Lower lobe of right lung (tissue), 2 donors: ENCODE data around the gene CUX1. TPM values are rescaled to one million over a fixed set of nuclear protein-coding genes. Genes with fewer than 3 reads are reported as not detected.

Source experiments
- ATAC-seq, 2 donors: fragments of 200-7000 bp; cut with Tn5 transposase; one replicate each; pipeline ENCODE4 v1.9.1; 2020 to 2022; ENCODE audit warnings: mild to moderate bottlenecking in 2 of 2, moderate library complexity in 2 of 2
- DNase-seq: peaks from one replicate; pipeline ENCODE4 v3.0.0-alpha.2; 2020
- H3K27ac ChIP-seq: fragments of 200-600 bp; one replicate; pipeline ENCODE4 v1.8.0; 2022
- H3K27me3 ChIP-seq: fragments of 200-600 bp; one replicate; pipeline ENCODE4 v1.8.0; 2022; ENCODE audit warnings: low read depth
- H3K36me3 ChIP-seq: fragments of 200-600 bp; one replicate; pipeline ENCODE4 v1.8.0; 2022; ENCODE audit warnings: mild to moderate bottlenecking
- H3K4me1 ChIP-seq: fragments of 200-600 bp; one replicate; pipeline ENCODE4 v1.8.0; 2022
- H3K4me3 ChIP-seq: fragments of 200-600 bp; one replicate; pipeline ENCODE4 v1.8.0; 2022; ENCODE audit warnings: mild to moderate bottlenecking
- H3K9me3 ChIP-seq: fragments of 200-600 bp; one replicate; pipeline ENCODE4 v1.8.0; 2022
- CTCF ChIP-seq: fragments of 200-600 bp; IDR thresholded peaks from one replicate; pipeline ENCODE4 v1.8.0; 2022; ENCODE audit warnings: antibody characterized with exemption, mild to moderate bottlenecking
- intact Hi-C: fragments of 100-400 bp; cut with DNase I; formaldehyde crosslinking; loops from one replicate; pipeline ENCODE4 v1.11.0; 2022
- total RNA-seq: library from RNA; stranded (reverse); fragmentation: NEBNext Ultra II Directional; extraction: Animal tissue kit (Norgen Biotek cat#: 25700); gene quantifications from one replicate; pipeline ENCODE4 v1.2.1, GENCODE V29; 2021
- donor health status: DM: no; HTN: yes; CAD: no; lungs with severe emphysema.

The CUX1 gene
- total RNA-seq, 1 donor from 2014 or later, result 118 TPM

- no peaks in the 10 kb centered on the region for H3K9me3 ChIP-seq
- no peaks in the 10 kb centered on the region for H3K36me3 ChIP-seq
- H3K4me3 ChIP-seq, result no peak overlapping the region
- no peak for TF ChIP-seq CTCF
- H3K4me1 ChIP-seq, result peaks cover 24% of the 10 kb centered on the region
- intact Hi-C loops, result no loop called here
- ATAC-seq, result no peak
- no peak for DNase-seq
- H3K27ac ChIP-seq, result no peak overlapping the region
- H3K27me3 ChIP-seq, result no peaks in the 10 kb centered on the region
Measured at GRCh38 chr7:102282465-102283362, 465.3 kb downstream of the CUX1 start.

GRCh38 chr7:102283477-102284189 is 466.2 kb downstream of the CUX1 start:
- Histone ChIP-seq H3K9me3 (no peaks in the 10 kb centered on the region), H3K4me1 (peaks cover 33% of the 10 kb centered on the region), H3K27me3 (no peaks in the 10 kb centered on the region), H3K36me3 (no peaks in the 10 kb centered on the region), H3K4me3 (no peak overlapping the region), H3K27ac (no peak overlapping the region)
- intact Hi-C loops, result no loop called here
- TF ChIP-seq CTCF, result no peak
- no peak for ATAC-seq
- DNase-seq, result no peak

DNA sequence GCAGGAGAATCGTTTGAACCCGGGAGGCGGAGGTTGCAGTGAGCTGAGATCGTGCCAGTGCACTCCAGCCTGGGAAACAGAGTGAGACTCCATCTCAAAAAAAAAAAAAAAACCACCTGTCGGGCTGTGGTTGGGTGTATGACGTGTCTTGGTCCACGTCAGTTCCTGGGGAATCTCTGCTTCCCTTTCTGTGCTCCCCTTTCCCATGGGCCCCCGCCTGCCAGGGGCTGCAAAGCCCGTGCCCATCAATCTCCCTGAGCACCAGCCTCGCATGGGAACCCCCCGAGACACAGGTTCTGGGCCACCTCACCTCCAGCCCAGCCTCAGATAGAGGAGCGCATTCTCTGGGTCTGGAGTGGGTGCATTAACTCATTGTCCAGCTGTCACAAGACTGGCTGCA is 467.0 kb downstream of the CUX1 start:
- no peak overlapping the region for H3K4me3 ChIP-seq
- peaks cover 38% of the 10 kb centered on the region for H3K4me1 ChIP-seq
- intact Hi-C loops, result no loop called here
- DNase-seq, result no peak
- no peak for ATAC-seq
- no peak overlapping the region for H3K27ac ChIP-seq
- H3K9me3 ChIP-seq, result no peaks in the 10 kb centered on the region
- H3K27me3 ChIP-seq, result no peaks in the 10 kb centered on the region
- H3K36me3 ChIP-seq, result no peaks in the 10 kb centered on the region
- TF ChIP-seq CTCF, result no peak

GRCh38 chr7:102284891-102285539 is 467.6 kb downstream of the CUX1 start:
- peak in 1 of 2 donors; percentile 9 for ATAC-seq
- Histone ChIP-seq H3K36me3 (no peaks in the 10 kb centered on the region), H3K9me3 (no peaks in the 10 kb centered on the region), H3K4me1 (peaks cover 34% of the 10 kb centered on the region), H3K27ac (peak overlapping the region; percentile 96), H3K27me3 (no peaks in the 10 kb centered on the region), H3K4me3 (peak overlapping the region; percentile 81)
- DNase-seq, result peak; percentile 89
- no peak for TF ChIP-seq CTCF
- intact Hi-C loops, result no loop called here

DNA sequence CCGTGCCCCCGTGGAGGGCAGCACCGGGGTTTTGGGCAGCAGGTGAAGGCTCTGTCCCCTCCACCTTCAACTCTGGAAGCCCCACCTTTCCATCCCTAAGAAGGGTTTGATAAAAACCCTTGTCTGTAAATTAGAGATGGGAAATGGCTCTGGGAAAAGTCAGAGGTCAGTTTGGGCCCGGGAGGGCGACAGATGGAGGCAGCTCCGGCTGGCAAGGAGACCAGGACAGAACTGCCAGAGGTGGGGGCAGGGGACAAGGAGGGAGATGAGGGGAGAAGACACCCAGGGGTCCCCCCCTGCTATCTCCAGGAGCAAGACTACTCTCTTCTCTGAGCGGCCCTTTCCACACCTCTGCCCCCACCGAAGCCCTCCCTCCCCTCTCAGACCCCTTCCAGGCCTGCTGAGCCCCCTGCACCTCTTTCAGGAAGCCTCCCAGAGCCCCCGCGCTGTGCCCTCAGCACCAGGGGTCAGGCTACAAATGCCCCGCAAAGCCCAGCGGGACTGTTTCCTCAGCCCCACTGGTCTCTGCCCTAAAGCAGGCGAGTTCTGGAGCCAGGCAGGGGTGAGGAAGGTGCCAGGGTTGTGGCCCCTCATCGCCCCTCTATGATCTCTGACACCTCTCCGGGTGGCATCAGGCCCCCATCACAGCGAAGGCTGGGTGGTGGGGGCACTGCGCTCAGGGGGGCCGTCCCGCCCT is 468.3 kb downstream of the CUX1 start:
- DNase-seq (no peak), ATAC-seq (peak in 1 of 2 donors; percentile 15)
- Histone ChIP-seq H3K27me3 (no peaks in the 10 kb centered on the region), H3K4me3 (peak overlapping the region; percentile 81), H3K36me3 (no peaks in the 10 kb centered on the region), H3K4me1 (peaks cover 34% of the 10 kb centered on the region), H3K27ac (peak overlapping the region; percentile 96), H3K9me3 (no peaks in the 10 kb centered on the region)
- intact Hi-C loops, result no loop called here
- no peak for TF ChIP-seq CTCF
